IMR-90 (cell line): Measurements from ENCODE around the gene OCEL1. TPM values are rescaled to one million over a fixed set of nuclear protein-coding genes. Genes with fewer than 3 reads are reported as not detected.

Experiments used
- ATAC-seq: fragments of 200-7000 bp; cut with Tn5 transposase; 2 replicates; pipeline ENCODE4 v1.9.1; 2020; ENCODE audit warnings: low read depth, mild to moderate bottlenecking, moderate library complexity
- BruUV-seq: library from RNA; stranded (reverse); fragments of 400-500 nt; replicated peaks from 2 replicates; lab custom pipeline; 2021; lab: Mats Ljungman, UMichigan
- CTCF ChIA-PET: fragments of 300-600 bp; formaldehyde crosslinking; extraction: SDS; loops from one replicate; lab custom pipeline; 2021; ENCODE audit warnings: antibody characterized with exemption; lab: Yijun Ruan, JAX
- POLR2A ChIA-PET: fragments of 300-600 bp; sonication (Branson Sonifier 250); formaldehyde crosslinking; loops from one replicate; lab custom pipeline; 2022; ENCODE audit warnings: antibody characterized with exemption; ENCODE audit not compliant: unreplicated experiment; lab: Charles Lee
- DNase-seq: peaks from one replicate; pipeline ENCODE4 v3.0.0; 2013
- H2AFZ ChIP-seq: replicated peaks from 2 replicates; pipeline ENCODE3; 2013; ENCODE audit warnings: low read length, mild to moderate bottlenecking; ENCODE audit not compliant: poor library complexity
- H2AK5ac ChIP-seq: 2 replicates; pipeline ENCODE4 v1.6.1; 2013; ENCODE audit warnings: low read depth, low read length, inconsistent platforms
- H2AK9ac ChIP-seq: replicated peaks from 2 replicates; pipeline ENCODE3; 2013; ENCODE audit warnings: mild to moderate bottlenecking, low read depth, low read length, moderate library complexity; ENCODE audit not compliant: poor library complexity
- H2BK120ac ChIP-seq: 2 replicates; pipeline ENCODE4 v1.6.1; 2013; ENCODE audit warnings: low read depth, low read length, inconsistent platforms
- H2BK15ac ChIP-seq: 3 replicates; pipeline ENCODE4 v1.6.1; 2013; ENCODE audit warnings: low read depth, low read length, inconsistent platforms
- H2BK20ac ChIP-seq: 2 replicates; pipeline ENCODE4 v1.6.1; 2013; ENCODE audit warnings: low read depth, mild to moderate bottlenecking, inconsistent platforms, low read length, moderate library complexity
- H2BK5ac ChIP-seq: 2 replicates; pipeline ENCODE4 v1.6.1; 2013; ENCODE audit warnings: mild to moderate bottlenecking, low read depth, low read length, inconsistent platforms; ENCODE audit not compliant: poor library complexity, severe bottlenecking
- H3K14ac ChIP-seq: replicated peaks from 2 replicates; pipeline ENCODE4 v1.6.1; 2013; ENCODE audit warnings: low read depth, low read length, inconsistent platforms
- H3K18ac ChIP-seq: 2 replicates; pipeline ENCODE4 v1.6.1; 2013; ENCODE audit warnings: low read depth, low read length, control low read depth
- H3K23ac ChIP-seq: 2 replicates; pipeline ENCODE4 v1.6.1; 2013; ENCODE audit warnings: low read depth, low read length, inconsistent platforms
- H3K27ac ChIP-seq: 2 replicates; pipeline ENCODE4 v1.5.1; 2013; ENCODE audit warnings: mild to moderate bottlenecking, control low read depth, low read length; ENCODE audit not compliant: insufficient read depth
- H3K27me3 ChIP-seq: 2 replicates; pipeline ENCODE4 v1.6.1; 2013; ENCODE audit warnings: low read length; ENCODE audit not compliant: control insufficient read depth, insufficient read depth
- H3K36me3 ChIP-seq: 2 replicates; pipeline ENCODE4 v1.6.1; 2013; ENCODE audit warnings: low read length, mixed read lengths; ENCODE audit not compliant: control insufficient read depth, insufficient read depth
- H3K4ac ChIP-seq: 2 replicates; pipeline ENCODE4 v1.6.1; 2013; ENCODE audit warnings: low read depth, low read length, inconsistent platforms
- H3K4me1 ChIP-seq: 2 replicates; pipeline ENCODE4 v1.6.1; 2013; ENCODE audit warnings: low read length, mixed read lengths; ENCODE audit not compliant: control insufficient read depth, insufficient read depth
- H3K4me2 ChIP-seq: 2 replicates; pipeline ENCODE4 v1.6.1; 2013; ENCODE audit warnings: low read depth, mild to moderate bottlenecking, control low read depth, low read length, moderate library complexity
- H3K4me3 ChIP-seq: 2 replicates; pipeline ENCODE4 v1.5.1; 2013; ENCODE audit warnings: low read depth, mild to moderate bottlenecking, control low read depth, low read length, moderate library complexity; ENCODE audit not compliant: insufficient read depth
- H3K56ac ChIP-seq: 2 replicates; pipeline ENCODE4 v1.6.1; 2013; ENCODE audit warnings: low read length, inconsistent platforms; ENCODE audit not compliant: insufficient read depth; ENCODE audit errors: extremely low read depth
- H3K79me1 ChIP-seq, 2 experiments: 2 replicates each; pipeline ENCODE4 v1.6.1; 2013; ENCODE audit warnings: low read length in 2 of 2, inconsistent platforms in 1 of 2, low read depth in 1 of 2
- H3K9ac ChIP-seq: 2 replicates; pipeline ENCODE4 v1.6.1; 2013; ENCODE audit warnings: low read depth, low read length, control low read depth
- H3K9me1 ChIP-seq: 2 replicates; pipeline ENCODE4 v1.6.1; 2013; ENCODE audit warnings: low read length, inconsistent platforms; ENCODE audit not compliant: insufficient read depth
- H3K9me3 ChIP-seq: 2 replicates; pipeline ENCODE4 v1.6.1; 2013; ENCODE audit warnings: low read length; ENCODE audit not compliant: control insufficient read depth, insufficient read depth
- H4K20me1 ChIP-seq: 2 replicates; pipeline ENCODE4 v1.6.1; 2013; ENCODE audit warnings: low read length, inconsistent platforms; ENCODE audit not compliant: insufficient read depth
- H4K5ac ChIP-seq: 2 replicates; pipeline ENCODE4 v1.6.1; 2013; ENCODE audit warnings: mild to moderate bottlenecking, low read depth, low read length, control low read depth
- H4K8ac ChIP-seq, 2 experiments: 2 replicates each; pipeline ENCODE4 v1.6.1; 2013; ENCODE audit warnings: low read depth in 2 of 2, low read length in 2 of 2, control low read depth in 1 of 2, inconsistent platforms in 1 of 2
- H4K91ac ChIP-seq: 2 replicates; pipeline ENCODE4 v1.6.1; 2013; ENCODE audit warnings: low read depth, low read length, inconsistent platforms; ENCODE audit not compliant: insufficient read depth
- BHLHE40 ChIP-seq: fragments of 150-350 bp; IDR thresholded peaks from 2 replicates; pipeline ENCODE4 v1.6.1; 2016; ENCODE audit warnings: mild to moderate bottlenecking, low read depth, low read length
- CEBPB ChIP-seq: IDR thresholded peaks from 2 replicates; pipeline ENCODE4 v1.6.1; 2012; ENCODE audit warnings: low read depth, low read length, improper control_type of control experiment
- CHD1 ChIP-seq: IDR thresholded peaks from 2 replicates; pipeline ENCODE4 v1.6.1; 2012; ENCODE audit warnings: low read depth, low read length, improper control_type of control experiment
- FOS ChIP-seq: fragments of 150-350 bp; IDR thresholded peaks from 2 replicates; pipeline ENCODE4 v1.6.1; 2016; ENCODE audit warnings: low read depth, low read length
- MAFK ChIP-seq: IDR thresholded peaks from 2 replicates; pipeline ENCODE4 v1.6.1; 2012; ENCODE audit warnings: low read depth, low read length, improper control_type of control experiment
- MAZ ChIP-seq: IDR thresholded peaks from 2 replicates; pipeline ENCODE4 v1.6.1; 2012; ENCODE audit warnings: low read depth, mild to moderate bottlenecking, low read length, improper control_type of control experiment, moderate library complexity, borderline replicate concordance
- MXI1 ChIP-seq: IDR thresholded peaks from 2 replicates; pipeline ENCODE4 v1.6.1; 2012; ENCODE audit warnings: low read depth, mild to moderate bottlenecking, low read length, moderate library complexity, borderline replicate concordance
- NFE2L2 ChIP-seq: fragments of 150-350 bp; IDR thresholded peaks from 2 replicates; pipeline ENCODE4 v1.6.1; 2016; ENCODE audit warnings: low read depth, mild to moderate bottlenecking, low read length
- POLR2A ChIP-seq: IDR thresholded peaks from 2 replicates; pipeline ENCODE4 v1.6.1; 2012; ENCODE audit warnings: mild to moderate bottlenecking, low read depth, low read length
- RAD21 ChIP-seq: IDR thresholded peaks from 2 replicates; pipeline ENCODE4 v1.6.1; 2012; ENCODE audit warnings: low read length, improper control_type of control experiment
- RCOR1 ChIP-seq: IDR thresholded peaks from 2 replicates; pipeline ENCODE4 v1.6.1; 2012; ENCODE audit warnings: mild to moderate bottlenecking, low read length, improper control_type of control experiment; ENCODE audit not compliant: insufficient replicate concordance
- RFX5 ChIP-seq: IDR thresholded peaks from 2 replicates; pipeline ENCODE4 v1.8.0; 2012; ENCODE audit warnings: low read depth, mild to moderate bottlenecking, low read length, moderate library complexity
- SMC3 ChIP-seq: fragments of 150-350 bp; IDR thresholded peaks from 2 replicates; pipeline ENCODE4 v1.6.1; 2016; ENCODE audit warnings: low read depth, mild to moderate bottlenecking, antibody characterized with exemption, low read length, moderate library complexity
- USF2 ChIP-seq: fragments of 150-350 bp; IDR thresholded peaks from 2 replicates; pipeline ENCODE4 v1.6.1; 2017; ENCODE audit warnings: mild to moderate bottlenecking, antibody characterized with exemption, low read length, low read depth
- WGBS, 2 experiments: methylation state at CpG; one replicate each; pipeline versions ENCODE4 v1.1.5 to v1.1.7; 2013; ENCODE audit warnings: missing lambda C conversion rate in 2 of 2; ENCODE audit not compliant: insufficient read length in 1 of 2; ENCODE audit errors: extremely low coverage in 2 of 2; 5-methylcytosine and 5-hydroxymethylcytosine counted together
- dilution Hi-C: fragments of 300-500 bp; cut with HindIII; formaldehyde crosslinking; loops from one replicate; pipeline ENCODE4 v1.14.3; 2018; ENCODE audit warnings: low sequenced_read_pairs; ENCODE audit not compliant: unreplicated experiment
- in situ Hi-C: fragments of 300-500 bp; cut with MboI; formaldehyde crosslinking; loops from 3 replicates; pipeline ENCODE4 v1.14.3; 2019; ENCODE audit warnings: low sequenced_read_pairs, inconsistent platforms, mixed read lengths
- intact Hi-C: fragments of 100-400 bp; cut with micrococcal nuclease; formaldehyde crosslinking; loops from 2 replicates; pipeline ENCODE4 v1.10.0; 2022
- polyA plus RNA-seq, 3 experiments: library from polyadenylated mRNA; depleted of rRNA; stranded (reverse); fragments of >200 nt; gene quantifications; 2 replicates each; pipeline ENCODE4 v1.2.3, GENCODE V29; 2012; ENCODE audit warnings: low replicate concordance in 1 of 3
- total RNA-seq: library from RNA; depleted of rRNA; stranded (reverse); fragments of >200 nt; gene quantifications from 2 replicates; pipeline ENCODE4 v1.2.3, GENCODE V29; 2012
- TF ChIP-seq, protein P1 (sequence below): conservative IDR thresholded peaks from 2 replicates; pipeline ENCODE4 v1.5.1; 2012; ENCODE audit warnings: mild to moderate bottlenecking, low read depth, low read length, improper control_type of control experiment
- TF ChIP-seq, protein P2 (sequence below): fragments of 150-350 bp; IDR thresholded peaks from 2 replicates; pipeline ENCODE4 v1.6.1; 2016; ENCODE audit warnings: low read depth, mild to moderate bottlenecking, low read length, moderate library complexity, borderline replicate concordance

OCEL1 gene
- total and polyA plus RNA-seq, 2 of the 4 experiments (the other 2 are of a cell fraction): 1.1 to 7.2 TPM

DNA sequence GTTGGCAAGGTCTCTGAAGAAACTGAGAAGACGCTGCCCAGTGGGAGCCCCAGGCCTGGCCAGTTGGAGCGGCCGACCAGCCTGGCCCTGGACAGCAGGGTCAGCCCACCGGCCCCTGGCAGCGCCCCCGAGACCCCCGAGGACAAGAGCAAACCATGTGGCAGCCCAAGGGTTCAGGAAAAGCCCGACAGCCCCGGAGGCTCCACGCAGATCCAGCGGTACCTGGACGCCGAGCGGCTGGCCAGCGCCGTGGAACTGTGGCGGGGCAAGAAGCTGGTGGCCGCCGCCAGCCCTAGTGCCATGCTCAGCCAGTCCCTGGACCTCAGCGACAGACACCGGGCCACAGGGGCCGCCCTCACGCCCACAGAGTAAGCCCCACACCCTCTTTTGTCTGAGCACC, 30.9 kb upstream of the OCEL1 start:
- no peak overlapping the region for H3K56ac ChIP-seq
- H3K18ac ChIP-seq: no peak overlapping the region
- no peak overlapping the region for H4K5ac ChIP-seq
- H2BK20ac ChIP-seq: no peak overlapping the region
- H4K20me1 ChIP-seq: no peaks in the 10 kb centered on the region
- no peak overlapping the region for H3K4me2 ChIP-seq
- peaks cover 78% of the 10 kb centered on the region for H3K36me3 ChIP-seq
- H2BK15ac ChIP-seq: no peak overlapping the region
- H4K8ac ChIP-seq: no peak overlapping the region
- H3K79me1 ChIP-seq: peaks cover 3 to 20% of the 10 kb centered on the region in 2 experiments; a peak in 3 of 4 replicates
- no peak for TF ChIP-seq CHD1
- TF ChIP-seq FOS: no peak
- TF ChIP-seq RCOR1: no peak
- TF ChIP-seq MXI1: no peak
- no peak for TF ChIP-seq MAFK
- TF ChIP-seq SMC3: no peak
- TF ChIP-seq BHLHE40: no peak
- TF ChIP-seq RAD21: no peak
- TF ChIP-seq RFX5: no peak
- TF ChIP-seq NFE2L2: no peak
- TF ChIP-seq, protein P1, sequence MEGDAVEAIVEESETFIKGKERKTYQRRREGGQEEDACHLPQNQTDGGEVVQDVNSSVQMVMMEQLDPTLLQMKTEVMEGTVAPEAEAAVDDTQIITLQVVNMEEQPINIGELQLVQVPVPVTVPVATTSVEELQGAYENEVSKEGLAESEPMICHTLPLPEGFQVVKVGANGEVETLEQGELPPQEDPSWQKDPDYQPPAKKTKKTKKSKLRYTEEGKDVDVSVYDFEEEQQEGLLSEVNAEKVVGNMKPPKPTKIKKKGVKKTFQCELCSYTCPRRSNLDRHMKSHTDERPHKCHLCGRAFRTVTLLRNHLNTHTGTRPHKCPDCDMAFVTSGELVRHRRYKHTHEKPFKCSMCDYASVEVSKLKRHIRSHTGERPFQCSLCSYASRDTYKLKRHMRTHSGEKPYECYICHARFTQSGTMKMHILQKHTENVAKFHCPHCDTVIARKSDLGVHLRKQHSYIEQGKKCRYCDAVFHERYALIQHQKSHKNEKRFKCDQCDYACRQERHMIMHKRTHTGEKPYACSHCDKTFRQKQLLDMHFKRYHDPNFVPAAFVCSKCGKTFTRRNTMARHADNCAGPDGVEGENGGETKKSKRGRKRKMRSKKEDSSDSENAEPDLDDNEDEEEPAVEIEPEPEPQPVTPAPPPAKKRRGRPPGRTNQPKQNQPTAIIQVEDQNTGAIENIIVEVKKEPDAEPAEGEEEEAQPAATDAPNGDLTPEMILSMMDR: no peak
- TF ChIP-seq CEBPB: no peak
- no peak for TF ChIP-seq MAZ
- TF ChIP-seq, protein P2, sequence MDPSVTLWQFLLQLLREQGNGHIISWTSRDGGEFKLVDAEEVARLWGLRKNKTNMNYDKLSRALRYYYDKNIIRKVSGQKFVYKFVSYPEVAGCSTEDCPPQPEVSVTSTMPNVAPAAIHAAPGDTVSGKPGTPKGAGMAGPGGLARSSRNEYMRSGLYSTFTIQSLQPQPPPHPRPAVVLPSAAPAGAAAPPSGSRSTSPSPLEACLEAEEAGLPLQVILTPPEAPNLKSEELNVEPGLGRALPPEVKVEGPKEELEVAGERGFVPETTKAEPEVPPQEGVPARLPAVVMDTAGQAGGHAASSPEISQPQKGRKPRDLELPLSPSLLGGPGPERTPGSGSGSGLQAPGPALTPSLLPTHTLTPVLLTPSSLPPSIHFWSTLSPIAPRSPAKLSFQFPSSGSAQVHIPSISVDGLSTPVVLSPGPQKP: no peak
- no peak for TF ChIP-seq POLR2A
- TF ChIP-seq USF2: no peak
- H3K9me3 ChIP-seq: no peaks in the 10 kb centered on the region
- no peak overlapping the region for H3K23ac ChIP-seq
- ATAC-seq (no peak), DNase-seq (no peak)
- in situ Hi-C loops: no loop called here
- POLR2A ChIA-PET: no interaction called here
- H3K9me1 ChIP-seq: no peaks in the 10 kb centered on the region
- CTCF ChIA-PET: interaction anchor here (0.5 kb wide), 1 partner anchor 10 kb away, joined by 3 read pairs; no protein-coding TSS in a partner anchor
- no TSS peak for BruUV-seq
- H2AK5ac ChIP-seq: no peak overlapping the region
- H3K27me3 ChIP-seq: no peaks in the 10 kb centered on the region
- H3K4ac ChIP-seq: no peak overlapping the region
- H2AFZ ChIP-seq: no peak overlapping the region
- no peaks in the 10 kb centered on the region for H3K4me1 ChIP-seq
- intact Hi-C loops: no loop called here
- no peak overlapping the region for H3K9ac ChIP-seq
- WGBS, 2 experiments: 100% methylated on average over 9 of the region's 23 CpGs; no CpG with 5 or more reads in 1 of the 2 experiments
- no peak overlapping the region for H2AK9ac ChIP-seq
- no peak overlapping the region for H3K4me3 ChIP-seq
- H4K91ac ChIP-seq: no peak overlapping the region
- dilution Hi-C loops: no loop called here
- H3K27ac ChIP-seq: no peak overlapping the region
- H3K14ac ChIP-seq: no peak overlapping the region
- no peak overlapping the region for H2BK120ac ChIP-seq
- no peak overlapping the region for H2BK5ac ChIP-seq
